GM21786 (cell line): ENCODE results near the gene PTPN14.
"Not testable (repeated sequence)": the region's sequence is repeated elsewhere in the genome, so short reads cannot be mapped to it uniquely, and the experiment has no call there.

Source experiments
- ATAC-seq: cut with Tn5 transposase; IDR thresholded peaks from one replicate; pipeline ENCODE4 v1.9.1; 2021; ENCODE audit not compliant: unreplicated experiment

The PTPN14 gene

GRCh38 chr1:214481983-214482634 lies 69.3 kb downstream of the PTPN14 start:
- not testable (repeated sequence) for ATAC-seq

DNA sequence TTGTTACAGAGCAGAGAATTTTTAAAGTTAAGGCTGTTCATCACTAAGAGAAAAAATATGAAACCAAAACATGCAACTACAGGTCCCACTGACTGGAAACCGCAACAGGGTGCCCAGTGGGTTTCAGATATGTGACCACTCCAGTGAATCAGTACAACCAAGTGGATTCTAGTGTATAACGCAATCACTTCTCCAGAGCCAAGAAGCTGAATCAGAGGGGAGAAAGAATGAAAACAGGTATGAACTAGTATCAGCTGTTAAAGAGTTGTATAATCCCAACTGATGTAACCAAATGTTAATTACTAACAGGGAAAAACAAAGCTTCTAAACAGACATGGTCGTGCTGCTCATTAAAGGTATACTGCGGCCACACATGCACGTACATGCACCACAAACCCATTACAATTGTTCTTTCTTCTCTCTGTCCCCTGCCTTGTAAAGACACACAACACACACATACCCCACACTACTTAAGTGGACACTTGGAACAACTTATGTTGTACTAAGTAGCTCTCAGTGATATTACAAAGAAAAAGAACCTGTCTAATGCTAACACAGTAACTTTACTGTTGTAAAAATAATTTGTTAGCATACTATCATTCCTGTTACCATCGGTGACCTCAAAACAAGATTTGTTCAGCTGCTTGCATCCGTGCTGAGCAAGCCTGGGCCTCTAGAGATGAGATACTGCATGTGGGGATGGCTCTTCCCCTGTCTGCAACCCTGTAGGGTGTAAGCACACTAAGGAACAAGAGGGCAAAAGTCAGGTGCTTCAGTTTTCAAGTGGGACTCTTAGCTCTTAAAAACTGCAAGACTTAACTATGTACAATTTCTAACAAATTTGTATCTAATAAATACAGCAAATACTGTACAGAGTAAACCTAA lies 74.2 kb downstream of the PTPN14 start:
- no peak for ATAC-seq

- no peak for ATAC-seq
These were observed 75.0 kb downstream of the PTPN14 start for GRCh38 chr1:214476229-214476985.

GRCh38 chr1:214475746-214476145 lies 75.7 kb downstream of the PTPN14 start:
- ATAC-seq: no peak

- ATAC-seq: no peak
These were observed 76.1 kb downstream of the PTPN14 start for GRCh38 chr1:214475331-214475730.

GRCh38 chr1:214474467-214474866 lies 76.9 kb downstream of the PTPN14 start:
- no peak for ATAC-seq

DNA sequence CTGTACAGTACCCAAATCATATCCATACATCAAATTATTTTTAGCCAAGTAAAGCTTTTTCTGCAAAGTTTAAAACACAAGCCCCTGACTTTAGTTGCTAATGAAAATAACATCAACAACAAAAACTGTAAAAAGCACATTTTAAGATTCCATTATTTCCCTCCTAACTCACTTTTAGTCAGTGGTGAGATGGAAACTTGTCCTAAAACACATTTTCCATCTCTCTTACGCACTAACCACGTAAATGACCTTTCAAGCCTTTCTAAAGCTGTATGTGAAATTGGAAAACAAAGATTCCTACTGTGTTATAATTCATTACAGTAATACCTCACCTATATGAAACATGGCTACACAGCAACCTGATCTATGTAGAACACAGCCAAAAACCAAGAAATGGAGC lies 77.5 kb downstream of the PTPN14 start:
- no peak for ATAC-seq

- ATAC-seq: no peak
These were observed 78.0 kb downstream of the PTPN14 start for GRCh38 chr1:214473387-214473786.

- ATAC-seq: no peak
These were observed 79.0 kb downstream of the PTPN14 start for GRCh38 chr1:214472364-214472763.

GRCh38 chr1:214471458-214471857 lies 79.9 kb downstream of the PTPN14 start:
- ATAC-seq: no peak

DNA sequence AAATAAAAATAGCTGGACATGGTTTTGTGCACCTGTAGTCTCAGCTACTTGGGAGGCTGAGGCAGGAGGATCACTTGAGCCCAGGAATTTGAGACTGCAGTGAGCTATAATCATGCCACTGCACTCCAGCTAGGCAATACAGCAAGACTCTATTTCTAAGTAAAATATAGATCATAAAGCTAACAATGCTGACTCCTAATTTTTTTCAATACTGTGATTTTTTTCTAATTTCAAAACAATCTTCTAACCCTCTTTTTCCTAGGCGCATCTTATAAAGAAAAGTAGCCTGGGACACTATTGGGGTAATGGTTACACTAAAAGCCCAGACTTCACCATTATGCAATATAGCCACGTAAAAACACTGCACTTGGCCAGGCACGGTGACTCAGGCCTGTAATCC lies 81.3 kb downstream of the PTPN14 start:
- no peak for ATAC-seq

GRCh38 chr1:214469290-214469689 lies 82.1 kb downstream of the PTPN14 start:
- no peak for ATAC-seq

DNA sequence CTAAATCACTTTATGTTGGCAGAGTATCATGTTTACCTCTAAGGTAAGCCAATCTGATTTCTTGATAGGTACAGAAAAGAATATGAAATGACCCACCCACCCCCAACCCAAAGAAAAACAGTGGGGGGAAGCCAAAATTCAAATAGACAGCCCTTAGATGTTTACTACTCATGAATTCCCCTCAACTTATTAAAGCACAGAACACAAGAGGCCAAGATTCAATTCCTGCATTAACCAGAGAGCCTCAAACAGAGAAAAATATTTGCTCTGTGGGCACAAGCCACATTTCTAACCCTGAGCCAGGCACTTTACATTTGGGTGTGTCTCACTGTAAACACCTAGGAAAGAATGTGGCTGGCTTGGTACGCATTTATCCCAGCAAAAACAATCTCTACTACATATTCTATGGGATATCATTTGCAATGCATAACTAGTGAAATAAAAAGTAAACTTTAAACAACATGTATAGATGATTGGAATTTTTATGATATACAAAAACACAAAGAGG lies 84.3 kb downstream of the PTPN14 start:
- no peak for ATAC-seq

DNA sequence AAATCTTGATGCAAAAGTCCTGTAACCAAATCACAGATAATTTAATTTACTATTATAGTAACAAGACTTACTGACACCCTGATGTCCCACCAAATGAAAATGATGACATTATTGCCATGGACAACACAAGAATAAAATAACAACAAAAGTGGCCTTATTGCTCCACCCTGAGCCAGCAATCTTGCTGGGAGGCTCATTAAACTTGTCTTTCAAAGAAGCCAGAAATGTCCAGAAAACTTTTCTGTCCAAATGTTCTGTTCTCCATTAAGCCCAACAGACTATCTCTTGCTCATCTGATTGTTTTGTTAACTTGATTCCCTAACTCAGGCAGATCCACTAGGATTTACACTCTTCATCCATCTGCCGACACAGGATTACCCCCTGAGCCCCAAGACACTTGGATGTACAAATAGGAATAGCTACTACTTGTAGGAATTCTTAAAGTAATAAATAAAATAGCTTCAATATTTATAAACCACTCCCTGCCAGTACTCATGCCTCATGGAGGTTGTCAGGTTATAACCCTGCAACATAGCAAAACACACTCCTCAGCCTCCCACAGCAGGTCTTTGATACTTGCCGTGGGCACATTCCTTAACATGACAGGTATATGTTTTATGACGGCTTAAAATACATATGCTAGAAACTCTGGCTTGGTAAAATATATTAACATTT lies 84.9 kb downstream of the PTPN14 start:
- no peak for ATAC-seq

GRCh38 chr1:214464445-214465287 lies 86.7 kb downstream of the PTPN14 start:
- ATAC-seq: no peak

DNA sequence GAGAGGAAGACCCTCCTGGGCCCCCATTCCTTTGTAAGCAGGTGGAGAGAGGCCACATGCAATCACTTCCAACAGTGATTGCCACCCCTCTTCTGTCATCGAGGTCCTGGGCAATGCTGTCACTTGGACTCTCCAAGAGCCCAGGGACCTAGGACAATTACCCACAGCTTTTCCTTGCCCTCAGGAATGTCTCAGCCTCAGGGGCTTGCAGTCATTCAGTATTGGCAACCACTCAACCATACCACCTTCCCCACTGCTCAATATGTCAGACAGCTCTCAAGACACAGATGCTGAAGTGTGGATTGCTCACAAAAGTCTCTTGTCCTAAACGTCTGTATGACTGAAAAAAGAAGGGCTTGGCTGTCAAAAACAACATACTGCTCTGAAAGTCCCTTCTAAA lies 87.8 kb downstream of the PTPN14 start:
- no peak for ATAC-seq

GRCh38 chr1:214462882-214463281 lies 88.5 kb downstream of the PTPN14 start:
- no peak for ATAC-seq

DNA sequence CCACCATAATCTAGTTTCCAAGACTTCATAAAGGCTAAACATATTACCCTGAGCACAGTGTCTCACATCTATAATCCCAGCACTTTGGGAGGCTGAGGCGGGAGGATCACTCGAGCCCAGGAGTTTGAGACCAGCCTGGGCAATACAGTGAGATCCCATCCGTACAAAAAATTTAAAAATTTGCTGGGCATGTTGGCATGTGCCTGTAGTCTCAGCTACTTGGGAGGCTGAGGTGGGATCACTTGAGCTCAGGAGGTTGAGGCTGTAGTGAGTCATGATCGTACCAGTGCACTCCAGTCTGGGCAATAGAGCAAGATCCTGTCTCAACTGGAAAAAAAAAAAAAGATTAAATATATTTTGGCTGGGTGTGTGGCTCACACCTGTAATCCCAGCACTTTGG lies 90.1 kb downstream of the PTPN14 start:
- ATAC-seq: no peak

DNA sequence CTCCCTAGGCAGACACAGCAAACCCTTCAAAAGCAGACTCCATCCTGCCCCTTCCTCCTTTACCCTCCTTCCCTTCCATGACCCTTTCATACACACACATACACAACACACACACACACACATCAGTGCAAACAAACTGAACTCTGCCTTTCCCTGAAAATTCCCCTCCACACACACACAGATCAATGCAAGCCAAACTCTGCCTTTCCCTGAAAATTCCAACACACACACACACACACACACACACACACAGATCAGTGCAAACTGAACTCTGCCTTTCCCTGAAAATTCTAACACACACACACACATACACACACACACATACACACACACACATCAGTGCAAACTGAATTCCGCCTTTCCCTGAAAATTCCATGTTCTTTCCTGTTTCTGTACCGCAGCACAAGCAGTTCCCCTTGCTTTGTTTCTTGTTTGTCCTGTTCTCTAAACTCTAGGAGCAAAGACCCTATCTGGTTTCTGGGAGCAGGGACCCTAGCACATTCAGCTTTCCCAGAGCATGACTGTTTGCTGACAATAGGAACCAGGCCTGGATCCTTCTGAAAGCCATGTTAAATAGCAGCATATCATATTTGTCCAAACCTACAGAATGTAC lies 91.0 kb downstream of the PTPN14 start:
- no peak for ATAC-seq

- ATAC-seq: no peak
These were observed 91.5 kb downstream of the PTPN14 start for GRCh38 chr1:214459895-214460294.
